ENCODE data around the gene MCAM. TPM values are rescaled to one million over a fixed set of nuclear protein-coding genes. Genes with fewer than 3 reads are reported as not detected.

Gene MCAM
- total RNA-seq, 4 donors from 2014 or later, result 27.5 to 112 (median 66.2) TPM

DNA sequence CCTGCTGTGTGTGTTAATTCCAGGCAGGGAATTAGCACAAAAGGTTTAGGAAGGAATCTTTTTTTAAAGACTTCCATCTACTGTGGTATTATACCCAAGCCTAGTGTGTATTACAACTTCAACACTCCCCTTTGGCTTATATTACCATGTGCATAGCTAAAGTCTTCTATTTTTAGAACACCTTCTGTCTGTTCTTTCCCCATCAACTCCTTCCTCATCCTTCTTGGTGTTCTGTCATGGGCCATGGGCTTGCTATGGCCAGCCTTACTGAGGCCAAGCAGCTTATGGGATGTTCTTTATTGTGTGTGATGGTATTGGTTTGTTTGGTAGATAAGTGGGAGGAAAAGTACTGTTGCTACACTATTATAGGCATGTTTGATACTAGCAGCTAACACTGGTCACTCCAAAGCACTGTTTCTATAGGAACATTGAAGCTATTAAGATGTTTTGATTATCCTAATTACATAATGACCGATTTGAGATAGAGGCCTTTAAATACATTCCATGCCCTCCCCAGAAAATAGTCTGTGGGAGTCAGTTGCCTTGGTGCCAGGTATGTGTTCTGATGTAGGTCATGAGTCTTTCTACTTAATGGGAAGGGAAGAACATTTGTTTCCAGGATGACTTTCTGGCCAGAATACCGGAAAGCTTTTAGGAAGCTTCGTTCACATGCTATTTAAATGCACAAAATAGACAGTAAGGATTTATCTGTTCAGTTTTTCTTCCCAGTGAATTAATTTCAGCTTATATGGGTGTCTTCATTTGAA, 16.5 kb downstream of the MCAM start:
- TF ChIP-seq, protein P1, sequence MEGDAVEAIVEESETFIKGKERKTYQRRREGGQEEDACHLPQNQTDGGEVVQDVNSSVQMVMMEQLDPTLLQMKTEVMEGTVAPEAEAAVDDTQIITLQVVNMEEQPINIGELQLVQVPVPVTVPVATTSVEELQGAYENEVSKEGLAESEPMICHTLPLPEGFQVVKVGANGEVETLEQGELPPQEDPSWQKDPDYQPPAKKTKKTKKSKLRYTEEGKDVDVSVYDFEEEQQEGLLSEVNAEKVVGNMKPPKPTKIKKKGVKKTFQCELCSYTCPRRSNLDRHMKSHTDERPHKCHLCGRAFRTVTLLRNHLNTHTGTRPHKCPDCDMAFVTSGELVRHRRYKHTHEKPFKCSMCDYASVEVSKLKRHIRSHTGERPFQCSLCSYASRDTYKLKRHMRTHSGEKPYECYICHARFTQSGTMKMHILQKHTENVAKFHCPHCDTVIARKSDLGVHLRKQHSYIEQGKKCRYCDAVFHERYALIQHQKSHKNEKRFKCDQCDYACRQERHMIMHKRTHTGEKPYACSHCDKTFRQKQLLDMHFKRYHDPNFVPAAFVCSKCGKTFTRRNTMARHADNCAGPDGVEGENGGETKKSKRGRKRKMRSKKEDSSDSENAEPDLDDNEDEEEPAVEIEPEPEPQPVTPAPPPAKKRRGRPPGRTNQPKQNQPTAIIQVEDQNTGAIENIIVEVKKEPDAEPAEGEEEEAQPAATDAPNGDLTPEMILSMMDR (IDR thresholded peaks at IDR 0.05), result no peak
- no peak for TF ChIP-seq POLR2A (IDR thresholded peaks at IDR 0.05)
- Histone ChIP-seq H3K4me3 (no peak overlapping the region), H3K4me1 (peaks cover 0 to 8% (median 0%) of the 10 kb centered on the region in 4 donors), H3K9me3 (no peaks in the 10 kb centered on the region), H3K27ac (peak overlapping the region in 1 of 4 donors; percentile 0), H3K27me3 (no peaks in the 10 kb centered on the region), H3K36me3 (peaks cover 0 to 70% (median 0%) of the 10 kb centered on the region in 3 donors)
- no peak for DNase-seq

DNA sequence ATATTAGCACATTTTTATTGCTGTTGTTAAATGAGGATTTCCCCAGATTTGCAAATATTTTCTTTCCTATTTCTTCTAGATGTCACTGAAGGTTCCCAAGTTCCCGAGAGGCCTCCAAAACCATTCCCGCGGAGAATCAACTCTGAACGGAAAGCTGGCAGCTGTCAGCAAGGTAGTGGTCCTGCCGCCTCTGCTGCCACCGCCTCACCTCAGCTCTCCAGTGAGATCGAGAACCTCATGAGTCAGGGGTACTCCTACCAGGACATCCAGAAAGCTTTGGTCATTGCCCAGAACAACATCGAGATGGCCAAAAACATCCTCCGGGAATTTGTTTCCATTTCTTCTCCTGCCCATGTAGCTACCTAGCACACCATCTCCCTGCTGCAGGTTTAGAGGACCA, 17.5 kb downstream of the MCAM start:
- Histone ChIP-seq H3K4me3 (no peak overlapping the region), H3K36me3 (peaks cover 0 to 70% (median 0%) of the 10 kb centered on the region in 3 donors), H3K27ac (peak overlapping the region in 1 of 4 donors; percentile 19), H3K9me3 (no peaks in the 10 kb centered on the region), H3K27me3 (no peaks in the 10 kb centered on the region), H3K4me1 (peaks cover 0 to 8% (median 0%) of the 10 kb centered on the region in 4 donors)
- TF ChIP-seq, protein P1 (IDR thresholded peaks at IDR 0.05), result no peak
- TF ChIP-seq POLR2A (IDR thresholded peaks at IDR 0.05), result no peak
- no peak for DNase-seq

DNA sequence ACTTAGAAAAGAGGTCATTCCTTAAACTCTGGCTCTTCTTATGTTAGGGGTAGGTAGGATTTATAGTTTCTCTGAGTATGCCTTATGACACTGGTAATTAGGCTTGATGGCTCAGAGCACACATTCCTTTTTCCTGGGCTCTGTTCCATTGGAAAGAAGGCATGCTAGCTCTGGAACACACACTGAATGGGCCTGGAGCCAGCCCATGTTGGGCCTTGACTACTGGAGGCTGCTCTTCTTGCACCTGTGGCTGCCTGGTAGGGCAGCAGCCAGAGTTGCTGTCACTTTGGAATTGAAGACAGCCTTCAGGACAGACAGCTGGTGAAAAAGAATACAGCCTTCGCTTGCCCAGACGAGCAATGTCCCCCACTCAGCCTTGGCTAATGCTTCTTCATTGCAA, 18.2 kb downstream of the MCAM start:
- H3K27me3 ChIP-seq, result no peaks in the 10 kb centered on the region
- TF ChIP-seq POLR2A (IDR thresholded peaks at IDR 0.05), result no peak
- TF ChIP-seq, protein P1 (IDR thresholded peaks at IDR 0.05), result no peak
- H3K4me3 ChIP-seq, result no peak overlapping the region
- no peak for DNase-seq
- H3K36me3 ChIP-seq, result peaks cover 0 to 71% (median 0%) of the 10 kb centered on the region in 3 donors
- H3K9me3 ChIP-seq, result no peaks in the 10 kb centered on the region
- H3K27ac ChIP-seq, result peak overlapping the region in 1 of 4 donors; percentile 36
- peaks cover 0 to 8% (median 0%) of the 10 kb centered on the region in 4 donors for H3K4me1 ChIP-seq

DNA sequence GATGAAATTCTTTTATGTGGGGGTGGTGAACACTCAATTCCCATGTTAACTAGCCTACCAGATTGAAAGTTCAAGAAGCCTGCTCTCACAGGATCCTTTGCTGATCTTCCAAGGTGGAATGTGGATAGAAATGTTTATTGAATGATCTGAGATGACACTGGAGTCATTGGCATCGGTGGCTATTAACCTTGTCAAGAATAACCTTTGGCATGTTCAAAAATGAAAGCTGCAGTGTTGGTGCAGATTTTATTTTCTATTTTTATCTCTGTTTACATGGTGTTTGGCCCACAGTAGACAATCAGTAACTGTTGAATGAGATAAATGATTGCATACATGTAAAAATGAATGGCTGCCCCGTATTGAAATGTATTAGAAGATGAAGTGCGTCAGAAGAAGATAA, 19.0 kb downstream of the MCAM start:
- no peaks in the 10 kb centered on the region for H3K27me3 ChIP-seq
- no peak overlapping the region for H3K4me3 ChIP-seq
- peak overlapping the region in 1 of 4 donors; percentile 36 for H3K27ac ChIP-seq
- H3K4me1 ChIP-seq, result peaks cover 0 to 8% (median 0%) of the 10 kb centered on the region in 4 donors
- TF ChIP-seq POLR2A (IDR thresholded peaks at IDR 0.05), result no peak
- TF ChIP-seq, protein P1 (IDR thresholded peaks at IDR 0.05), result no peak
- no peaks in the 10 kb centered on the region for H3K9me3 ChIP-seq
- DNase-seq, result no peak
- H3K36me3 ChIP-seq, result peaks cover 0 to 65% (median 0%) of the 10 kb centered on the region in 3 donors

DNA sequence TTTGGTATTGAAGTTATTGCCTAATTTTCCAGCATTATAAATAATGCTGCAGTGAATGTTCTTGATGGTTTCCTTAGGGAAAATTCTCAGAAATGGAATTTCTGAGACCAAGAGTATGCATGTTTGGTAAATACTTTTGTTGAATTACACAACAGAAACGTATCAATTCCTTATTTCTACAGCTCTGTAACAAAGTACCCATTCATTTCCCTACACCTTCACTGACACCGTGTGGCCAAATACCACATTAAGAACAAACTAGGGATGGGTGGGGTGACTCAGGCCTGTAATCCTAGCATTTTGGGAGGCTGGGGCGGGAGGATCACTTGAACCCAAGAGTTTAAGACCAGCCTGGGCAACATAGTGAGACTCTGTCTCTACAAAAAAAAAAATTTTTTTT, 21.8 kb downstream of the MCAM start:
- no peaks in the 10 kb centered on the region for H3K9me3 ChIP-seq
- no peak overlapping the region for H3K27ac ChIP-seq
- no peaks in the 10 kb centered on the region for H3K27me3 ChIP-seq
- no peak overlapping the region for H3K4me3 ChIP-seq
- DNase-seq, result no peak
- H3K36me3 ChIP-seq, result peaks cover 0 to 51% (median 0%) of the 10 kb centered on the region in 3 donors
- H3K4me1 ChIP-seq, result peaks cover 0 to 8% (median 0%) of the 10 kb centered on the region in 4 donors
- TF ChIP-seq POLR2A (IDR thresholded peaks at IDR 0.05), result no peak
- TF ChIP-seq, protein P1 (IDR thresholded peaks at IDR 0.05), result no peak

Measured in Peyer's patch (tissue), 4 donors.